Peyer's patch (tissue), 4 donors: ENCODE data around the gene CEP63. TPM values are rescaled to one million over a fixed set of nuclear protein-coding genes. Genes with fewer than 3 reads are reported as not detected.

Experiments used
- DNase-seq, 3 donors: peaks; one replicate each; pipeline ENCODE4 v3.0.0-alpha.2; 2017 to 2019
- H3K27ac ChIP-seq, 4 donors: fragments of 200-600 bp; sonication (generic); one replicate each; pipeline ENCODE4 v1.5.1; 2016 to 2019
- H3K27me3 ChIP-seq, 2 donors: fragments of 200-600 bp; sonication (generic); one replicate each; pipeline ENCODE4 v1.5.1; 2019
- H3K36me3 ChIP-seq, 3 donors: fragments of 200-600 bp; sonication (generic); one replicate each; pipeline ENCODE4 v1.5.1; 2016 to 2019
- H3K4me1 ChIP-seq, 4 donors: fragments of 200-600 bp; sonication (generic); one replicate each; pipeline ENCODE4 v1.5.1; 2016 to 2019
- H3K4me3 ChIP-seq, 4 donors: fragments of 200-600 bp; sonication (generic); 1 replicate in 3 of 4; 2 replicates in 1 of 4; pipeline ENCODE4 v1.5.1; 2016 to 2019; ENCODE audit warnings: mild to moderate bottlenecking in 1 of 4
- H3K9me3 ChIP-seq, 4 donors: fragments of 200-600 bp; sonication (generic); one replicate each; pipeline ENCODE4 v1.5.1; 2016 to 2019; ENCODE audit warnings: mild to moderate bottlenecking in 1 of 4
- POLR2A ChIP-seq, 2 donors: fragments of 450-650 bp; IDR thresholded peaks; one replicate each; pipeline ENCODE4 v1.5.1; 2017; ENCODE audit warnings: antibody characterized with exemption in 2 of 2, mild to moderate bottlenecking in 2 of 2, moderate library complexity in 2 of 2
- total RNA-seq, 4 donors: library from RNA; depleted of rRNA; stranded (reverse); fragments of >200 nt; gene quantifications; one replicate each; pipeline ENCODE4 v1.1.0, GENCODE V29; 2016
- TF ChIP-seq, protein P1 (sequence below), 6 experiments: fragments of 450-650 bp in 4 of 6; fragments of 200-600 bp in 2 of 6; sonication (generic) in 1 of 6; IDR thresholded peaks; one replicate each; pipeline ENCODE4 v1.5.1; 2017 to 2019; ENCODE audit warnings: antibody characterized with exemption in 6 of 6, mild to moderate bottlenecking in 3 of 6, moderate library complexity in 1 of 6

Gene CEP63
- total RNA-seq, 4 donors from 2014 or later: 13.3 to 67.7 (median 19.6) TPM

DNA sequence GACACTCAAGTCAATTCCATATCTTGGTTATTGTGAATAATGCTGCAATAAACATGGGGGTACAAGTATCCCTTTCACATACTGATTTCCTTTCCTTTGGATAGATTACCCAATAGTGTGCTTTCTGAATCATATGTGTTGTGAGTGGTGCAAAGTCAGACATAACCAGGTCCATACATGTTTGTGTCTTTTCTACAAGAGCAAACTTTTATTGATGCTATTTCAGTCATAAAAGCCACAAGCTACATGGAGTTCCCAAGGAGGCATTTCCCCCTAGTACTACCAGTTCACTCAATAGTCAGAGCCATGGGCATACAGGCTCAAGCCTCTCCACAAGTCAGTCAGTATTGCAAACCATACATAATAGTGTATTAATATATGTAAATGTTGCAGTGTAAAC is 10.1 kb downstream of the CEP63 start:
- no peaks in the 10 kb centered on the region for H3K27me3 ChIP-seq
- no peak for DNase-seq
- TF ChIP-seq POLR2A (IDR thresholded peaks at IDR 0.05): no peak
- TF ChIP-seq, protein P1, sequence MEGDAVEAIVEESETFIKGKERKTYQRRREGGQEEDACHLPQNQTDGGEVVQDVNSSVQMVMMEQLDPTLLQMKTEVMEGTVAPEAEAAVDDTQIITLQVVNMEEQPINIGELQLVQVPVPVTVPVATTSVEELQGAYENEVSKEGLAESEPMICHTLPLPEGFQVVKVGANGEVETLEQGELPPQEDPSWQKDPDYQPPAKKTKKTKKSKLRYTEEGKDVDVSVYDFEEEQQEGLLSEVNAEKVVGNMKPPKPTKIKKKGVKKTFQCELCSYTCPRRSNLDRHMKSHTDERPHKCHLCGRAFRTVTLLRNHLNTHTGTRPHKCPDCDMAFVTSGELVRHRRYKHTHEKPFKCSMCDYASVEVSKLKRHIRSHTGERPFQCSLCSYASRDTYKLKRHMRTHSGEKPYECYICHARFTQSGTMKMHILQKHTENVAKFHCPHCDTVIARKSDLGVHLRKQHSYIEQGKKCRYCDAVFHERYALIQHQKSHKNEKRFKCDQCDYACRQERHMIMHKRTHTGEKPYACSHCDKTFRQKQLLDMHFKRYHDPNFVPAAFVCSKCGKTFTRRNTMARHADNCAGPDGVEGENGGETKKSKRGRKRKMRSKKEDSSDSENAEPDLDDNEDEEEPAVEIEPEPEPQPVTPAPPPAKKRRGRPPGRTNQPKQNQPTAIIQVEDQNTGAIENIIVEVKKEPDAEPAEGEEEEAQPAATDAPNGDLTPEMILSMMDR (IDR thresholded peaks at IDR 0.05): no peak
- H3K4me3 ChIP-seq: no peak overlapping the region
- H3K27ac ChIP-seq: no peak overlapping the region
- no peaks in the 10 kb centered on the region for H3K4me1 ChIP-seq
- no peaks in the 10 kb centered on the region for H3K9me3 ChIP-seq
- peaks cover 0 to 12% (median 0%) of the 10 kb centered on the region in 3 donors for H3K36me3 ChIP-seq

DNA sequence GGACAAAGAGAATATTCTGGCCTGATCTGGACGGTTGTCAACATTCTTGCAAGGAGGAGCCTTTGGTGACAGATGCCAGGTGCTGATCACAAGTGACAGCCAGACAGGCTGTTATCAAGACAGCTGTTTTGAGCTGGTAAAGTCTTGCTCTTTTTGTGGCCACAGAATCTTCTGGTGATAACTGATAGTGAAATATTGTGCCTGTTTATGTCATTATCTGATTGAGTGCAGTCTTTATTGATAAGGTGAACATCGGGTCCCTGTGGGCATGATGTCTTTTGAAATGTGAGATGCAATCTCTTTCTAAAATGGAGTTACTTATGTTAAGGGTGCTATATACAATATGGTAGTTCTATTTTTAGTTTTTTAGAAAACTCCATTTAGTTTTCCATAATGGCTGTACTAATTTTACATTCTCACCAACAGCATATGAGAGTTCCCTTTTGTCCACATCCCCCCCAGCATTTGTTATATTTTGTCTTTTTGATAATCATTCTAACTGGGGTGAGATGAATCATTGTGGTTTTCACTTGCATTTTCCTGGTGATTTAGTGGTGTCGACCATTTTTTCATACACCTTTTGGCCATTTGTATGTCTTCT is 10.7 kb downstream of the CEP63 start:
- Histone ChIP-seq H3K4me3 (no peak overlapping the region), H3K4me1 (no peaks in the 10 kb centered on the region), H3K36me3 (peaks cover 0 to 12% (median 0%) of the 10 kb centered on the region in 3 donors), H3K9me3 (no peaks in the 10 kb centered on the region), H3K27ac (no peak overlapping the region), H3K27me3 (no peaks in the 10 kb centered on the region)
- DNase-seq: no peak
- no peak for TF ChIP-seq POLR2A (IDR thresholded peaks at IDR 0.05)
- TF ChIP-seq, protein P1 (IDR thresholded peaks at IDR 0.05): no peak

DNA sequence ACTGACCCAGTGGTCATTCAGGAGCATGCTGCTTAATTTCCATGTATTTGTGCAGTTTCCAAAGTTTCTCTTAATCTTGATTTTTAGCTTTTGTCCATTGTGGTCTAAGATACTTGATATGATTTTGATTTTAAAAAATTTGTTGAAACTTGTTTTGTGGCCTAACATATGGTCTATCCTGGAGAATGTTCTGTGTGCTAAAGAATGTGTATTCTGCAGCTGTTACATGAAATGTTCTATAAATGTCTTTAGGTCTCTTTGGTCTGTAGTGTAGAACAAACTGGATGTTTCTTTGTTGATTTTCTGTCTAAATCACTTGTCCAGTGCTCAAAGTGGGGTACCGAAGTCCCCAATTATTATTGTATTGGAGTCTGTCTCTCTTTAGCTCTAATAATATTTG is 17.4 kb downstream of the CEP63 start:
- no peak overlapping the region for H3K4me3 ChIP-seq
- H3K9me3 ChIP-seq: no peaks in the 10 kb centered on the region
- DNase-seq: no peak
- no peaks in the 10 kb centered on the region for H3K4me1 ChIP-seq
- H3K27ac ChIP-seq: no peak overlapping the region
- peaks cover 0 to 10% (median 0%) of the 10 kb centered on the region in 3 donors for H3K36me3 ChIP-seq
- H3K27me3 ChIP-seq: no peaks in the 10 kb centered on the region
- TF ChIP-seq, protein P1 (IDR thresholded peaks at IDR 0.05): no peak

DNA sequence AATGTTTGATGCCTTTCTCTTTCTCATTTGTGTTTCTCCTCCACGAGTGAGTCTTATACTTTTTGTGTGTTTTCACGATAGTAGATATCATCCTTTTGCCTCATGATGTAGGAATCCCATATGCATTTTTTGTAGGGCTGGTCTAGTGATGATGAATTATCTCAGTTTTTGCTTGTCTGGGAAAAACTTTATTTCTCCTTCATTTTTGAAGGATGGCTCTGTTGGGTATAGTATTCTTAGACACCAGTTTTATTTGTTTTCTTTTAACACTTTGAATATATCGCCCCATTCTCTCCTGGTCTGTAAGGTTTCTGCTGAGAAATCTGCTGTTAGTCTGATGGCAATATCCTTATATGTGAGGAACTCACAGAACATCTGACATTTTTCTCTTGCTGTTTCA is 18.3 kb downstream of the CEP63 start:
- H3K27me3 ChIP-seq: no peaks in the 10 kb centered on the region

DNA sequence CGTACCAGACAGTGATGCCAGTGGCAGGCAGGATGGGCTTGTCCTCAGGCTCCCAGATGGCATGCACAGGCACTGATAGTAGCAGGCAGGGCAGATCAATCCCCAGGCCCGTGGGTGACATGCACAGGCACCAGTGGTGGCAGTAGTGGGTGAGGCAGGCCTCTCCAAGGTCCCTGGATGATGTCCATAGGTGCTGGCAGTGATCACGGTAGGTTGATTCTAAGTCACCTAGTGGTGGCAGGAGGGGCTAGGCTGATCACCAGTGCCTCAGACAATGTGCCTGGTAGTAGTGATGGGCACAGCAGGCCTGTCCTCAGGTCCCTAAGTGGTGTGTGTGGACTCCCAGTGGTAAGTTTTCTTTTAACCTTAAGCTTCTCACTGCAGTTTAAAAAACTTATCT is 19.6 kb downstream of the CEP63 start:
- Histone ChIP-seq H3K27ac (no peak overlapping the region), H3K9me3 (no peaks in the 10 kb centered on the region), H3K4me3 (no peak overlapping the region), H3K36me3 (peaks cover 0 to 10% (median 0%) of the 10 kb centered on the region in 3 donors), H3K27me3 (no peaks in the 10 kb centered on the region), H3K4me1 (no peaks in the 10 kb centered on the region)
- no peak for TF ChIP-seq POLR2A (IDR thresholded peaks at IDR 0.05)
- TF ChIP-seq, protein P1 (IDR thresholded peaks at IDR 0.05): no peak
- DNase-seq: no peak

More for the DNA sequence above, 18.3 kb downstream of the CEP63 start:
- Histone ChIP-seq H3K9me3 (no peaks in the 10 kb centered on the region), H3K36me3 (peaks cover 0 to 10% (median 0%) of the 10 kb centered on the region in 3 donors), H3K4me1 (no peaks in the 10 kb centered on the region), H3K27ac (no peak overlapping the region), H3K4me3 (no peak overlapping the region)
- TF ChIP-seq, protein P1 (IDR thresholded peaks at IDR 0.05): no peak
- no peak for TF ChIP-seq POLR2A (IDR thresholded peaks at IDR 0.05)
- DNase-seq: no peak
